Measurements from ENCODE around the gene FYB1. TPM values are rescaled to one million over a fixed set of nuclear protein-coding genes. Genes with fewer than 3 reads are reported as not detected.

The FYB1 gene
- total RNA-seq, 1 donor from 2014 or later: 0.31 TPM

GRCh38 chr5:39169081-39169480 is 50.3 kb downstream of the FYB1 start:
- Mint-ChIP-seq H3K4me1 (ENCODE audit: unreplicated experiment) (no peaks in the 10 kb centered on the region), H3K36me3 (ENCODE audit: low read depth, unreplicated experiment) (no peaks in the 10 kb centered on the region), H3K27me3 (ENCODE audit: unreplicated experiment) (no peaks in the 10 kb centered on the region), H3K9me3 (ENCODE audit: unreplicated experiment) (no peaks in the 10 kb centered on the region), H3K27ac (ENCODE audit: unreplicated experiment) (no peak overlapping the region), H3K4me3 (ENCODE audit: unreplicated experiment) (no peak overlapping the region)
- DNase-seq (ENCODE audit: low spot score): no peak
- no peak for TF ChIP-seq CTCF (IDR thresholded peaks at IDR 0.05; ENCODE audit: unreplicated experiment)

- Mint-ChIP-seq H3K27ac (ENCODE audit: unreplicated experiment) (no peak overlapping the region), H3K36me3 (ENCODE audit: low read depth, unreplicated experiment) (no peaks in the 10 kb centered on the region), H3K27me3 (ENCODE audit: unreplicated experiment) (no peaks in the 10 kb centered on the region), H3K9me3 (ENCODE audit: unreplicated experiment) (no peaks in the 10 kb centered on the region), H3K4me1 (ENCODE audit: unreplicated experiment) (peaks cover 2% of the 10 kb centered on the region), H3K4me3 (ENCODE audit: unreplicated experiment) (no peak overlapping the region)
- TF ChIP-seq CTCF (IDR thresholded peaks at IDR 0.05; ENCODE audit: unreplicated experiment): no peak
- no peak for DNase-seq (ENCODE audit: low spot score)
These were observed 51.4 kb downstream of the FYB1 start for GRCh38 chr5:39167972-39168342.

GRCh38 chr5:39167141-39167971 is 52.0 kb downstream of the FYB1 start:
- Mint-ChIP-seq H3K9me3 (ENCODE audit: unreplicated experiment) (no peaks in the 10 kb centered on the region), H3K27me3 (ENCODE audit: unreplicated experiment) (no peaks in the 10 kb centered on the region)
- no peak for DNase-seq (ENCODE audit: low spot score)

GRCh38 chr5:39164529-39165402 is 54.6 kb downstream of the FYB1 start:
- DNase-seq (ENCODE audit: low spot score): no peak
- H3K4me1 Mint-ChIP-seq (ENCODE audit: unreplicated experiment): peaks cover 2% of the 10 kb centered on the region
- H3K4me3 Mint-ChIP-seq (ENCODE audit: unreplicated experiment): no peak overlapping the region
- no peaks in the 10 kb centered on the region for H3K9me3 Mint-ChIP-seq (ENCODE audit: unreplicated experiment)
- no peaks in the 10 kb centered on the region for H3K36me3 Mint-ChIP-seq (ENCODE audit: low read depth, unreplicated experiment)
- no peak for TF ChIP-seq CTCF (IDR thresholded peaks at IDR 0.05; ENCODE audit: unreplicated experiment)
- no peak overlapping the region for H3K27ac Mint-ChIP-seq (ENCODE audit: unreplicated experiment)
- H3K27me3 Mint-ChIP-seq (ENCODE audit: unreplicated experiment): no peaks in the 10 kb centered on the region

More at GRCh38 chr5:39167141-39167971, 52.0 kb downstream of the FYB1 start:
- Mint-ChIP-seq H3K4me1 (ENCODE audit: unreplicated experiment) (peaks cover 2% of the 10 kb centered on the region), H3K4me3 (ENCODE audit: unreplicated experiment) (no peak overlapping the region), H3K36me3 (ENCODE audit: low read depth, unreplicated experiment) (no peaks in the 10 kb centered on the region), H3K27ac (ENCODE audit: unreplicated experiment) (no peak overlapping the region)
- TF ChIP-seq CTCF (IDR thresholded peaks at IDR 0.05; ENCODE audit: unreplicated experiment): no peak
